Measurements from ENCODE around the gene P3H2.

- TF ChIP-seq CTCF (IDR thresholded peaks at IDR 0.05) (peak; percentile 25), POLR2AphosphoS5 (IDR thresholded peaks at IDR 0.05; ENCODE audit: low read depth, low read length) (no peak)
These were observed 87.8 kb downstream of the P3H2 start for GRCh38 chr3:190032923-190033322.

Data from Panc1 (cell line).